Small intestine (tissue), 7 donors: ENCODE results near the gene KRT6C. TPM values are rescaled to one million over a fixed set of nuclear protein-coding genes. Genes with fewer than 3 reads are reported as not detected.

ENCODE experiments used
- DNase-seq, 2 donors: peaks; one replicate each; pipeline versions ENCODE4 v3.0.0 to v3.0.0-alpha.2; 2013
- FAIRE-seq: peaks from 2 replicates; lab custom pipeline; 2012; peaks lifted over from hg19 to GRCh38; lab: Jason Lieb, UNC
- H3K27ac ChIP-seq, 3 donors: one replicate each; pipeline ENCODE4 v1.5.1; 2013; ENCODE audit warnings: low read length in 2 of 3, mild to moderate bottlenecking in 2 of 3, control low read depth in 1 of 3, inconsistent platforms in 1 of 3, low read depth in 1 of 3, moderate library complexity in 1 of 3
- H3K27me3 ChIP-seq, 3 donors: one replicate each; pipeline ENCODE4 v1.6.1; 2013; ENCODE audit warnings: low read length in 3 of 3, inconsistent platforms in 1 of 3; ENCODE audit not compliant: control insufficient read depth in 3 of 3, insufficient read depth in 3 of 3
- H3K36me3 ChIP-seq, 3 donors: one replicate each; pipeline ENCODE4 v1.6.1; 2013; ENCODE audit warnings: low read length in 3 of 3, inconsistent platforms in 1 of 3, low read depth in 1 of 3, mild to moderate bottlenecking in 1 of 3, moderate library complexity in 1 of 3; ENCODE audit not compliant: control insufficient read depth in 3 of 3, insufficient read depth in 2 of 3
- H3K4me1 ChIP-seq, 3 donors: one replicate each; pipeline ENCODE4 v1.6.1; 2013; ENCODE audit warnings: low read length in 2 of 3, inconsistent platforms in 1 of 3, low read depth in 1 of 3, mild to moderate bottlenecking in 1 of 3, moderate library complexity in 1 of 3; ENCODE audit not compliant: control insufficient read depth in 3 of 3, insufficient read depth in 2 of 3
- H3K4me3 ChIP-seq, 3 donors: one replicate each; pipeline ENCODE4 v1.5.1; 2013; ENCODE audit warnings: low read length in 3 of 3, control low read depth in 1 of 3, inconsistent platforms in 1 of 3, low read depth in 1 of 3, mild to moderate bottlenecking in 1 of 3, moderate library complexity in 1 of 3
- H3K9me3 ChIP-seq, 2 donors: one replicate each; pipeline ENCODE4 v1.6.1; 2013; ENCODE audit warnings: low read depth in 1 of 2, low read length in 1 of 2; ENCODE audit not compliant: control insufficient read depth in 2 of 2, insufficient read depth in 1 of 2
- WGBS, 3 donors: extraction: QIAGEN DNeasy Blood & Tissue Kit; methylation state at CpG; one replicate each; pipeline ENCODE4 v1.1.7; 2013; 5-methylcytosine and 5-hydroxymethylcytosine counted together
- polyA plus RNA-seq, 4 donors: library from polyadenylated mRNA; stranded (reverse) in 3 of 4; unstranded in 1 of 4; fragments of 200-250 nt in 3 of 4; fragments of 120-200 nt in 1 of 4; gene quantifications; one replicate each; pipeline versions ENCODE4 v1.2.1 to v1.2.3, GENCODE V29; 2013
- donor health status: healthy with polysubstance abuse.
- donor health status: control.
- donor health status: control.
- donor health status: Bipolar disorder and iron deficiency.
- donor health status: healthy.

Gene KRT6C
- polyA plus RNA-seq, 4 donors: 0.03 TPM; not detected in 3

- H3K27ac ChIP-seq: no peak overlapping the region
- FAIRE-seq: no peak
- H3K4me3 ChIP-seq: no peak overlapping the region
Observed at GRCh38 chr12:52433501-52434080, 40.0 kb downstream of the KRT6C start.

GRCh38 chr12:52432559-52433207 is 40.9 kb downstream of the KRT6C start:
- H3K27ac ChIP-seq: no peak overlapping the region
- WGBS, 3 donors: 89 to 93% (median 93%) methylated on average over 6 of the region's 6 CpGs
- no peak overlapping the region for H3K4me3 ChIP-seq
- peaks cover 0 to 9% (median 5%) of the 10 kb centered on the region in 3 donors for H3K4me1 ChIP-seq
- peaks cover 0 to 14% (median 3%) of the 10 kb centered on the region in 3 donors for H3K27me3 ChIP-seq
- no peaks in the 10 kb centered on the region for H3K9me3 ChIP-seq
- no peaks in the 10 kb centered on the region for H3K36me3 ChIP-seq
- FAIRE-seq (no peak), DNase-seq (no peak)

More at GRCh38 chr12:52433501-52434080, 40.0 kb downstream of the KRT6C start:
- Histone ChIP-seq H3K27me3 (peaks cover 0 to 14% (median 3%) of the 10 kb centered on the region in 3 donors), H3K9me3 (no peaks in the 10 kb centered on the region), H3K36me3 (no peaks in the 10 kb centered on the region), H3K4me1 (peaks cover 0 to 9% (median 5%) of the 10 kb centered on the region in 3 donors)
- no peak for DNase-seq
- 91 to 94% (median 93%) methylated on average over 12 of the region's 12 CpGs for WGBS, 3 donors

GRCh38 chr12:52428121-52428520 is 45.5 kb downstream of the KRT6C start:
- no peaks in the 10 kb centered on the region for H3K4me1 ChIP-seq
- no peak overlapping the region for H3K27ac ChIP-seq
- no peaks in the 10 kb centered on the region for H3K36me3 ChIP-seq
- H3K27me3 ChIP-seq: peaks cover 0 to 14% (median 3%) of the 10 kb centered on the region in 3 donors
- no peak for DNase-seq
- WGBS, 3 donors: 70 to 83% (median 77%) methylated on average over 10 of the region's 10 CpGs
- no peak overlapping the region for H3K4me3 ChIP-seq
- no peak for FAIRE-seq
- no peaks in the 10 kb centered on the region for H3K9me3 ChIP-seq

GRCh38 chr12:52427083-52427482 is 46.5 kb downstream of the KRT6C start:
- WGBS, 3 donors: 27 to 63% (median 46%) methylated on average over 1 of the region's 1 CpG
- DNase-seq (no peak), FAIRE-seq (no peak)
- Histone ChIP-seq H3K9me3 (no peaks in the 10 kb centered on the region), H3K36me3 (no peaks in the 10 kb centered on the region), H3K27ac (no peak overlapping the region), H3K27me3 (peaks cover 0 to 14% (median 3%) of the 10 kb centered on the region in 3 donors), H3K4me3 (no peak overlapping the region), H3K4me1 (no peaks in the 10 kb centered on the region)

GRCh38 chr12:52426034-52426433 is 47.6 kb downstream of the KRT6C start:
- 85 to 96% (median 95%) methylated on average over 2 of the region's 2 CpGs for WGBS, 3 donors
- Histone ChIP-seq H3K27me3 (peaks cover 0 to 11% (median 0%) of the 10 kb centered on the region in 3 donors), H3K9me3 (no peaks in the 10 kb centered on the region), H3K27ac (no peak overlapping the region), H3K4me3 (no peak overlapping the region), H3K4me1 (no peaks in the 10 kb centered on the region), H3K36me3 (no peaks in the 10 kb centered on the region)
- DNase-seq: no peak
- FAIRE-seq: no peak

GRCh38 chr12:52425466-52425865 is 48.1 kb downstream of the KRT6C start:
- H3K9me3 ChIP-seq: no peaks in the 10 kb centered on the region
- peaks cover 0 to 9% (median 0%) of the 10 kb centered on the region in 3 donors for H3K27me3 ChIP-seq
- H3K36me3 ChIP-seq: no peaks in the 10 kb centered on the region
- 87 to 95% (median 89%) methylated on average over 5 of the region's 5 CpGs for WGBS, 3 donors
- no peak overlapping the region for H3K27ac ChIP-seq
- H3K4me3 ChIP-seq: no peak overlapping the region
- no peak for DNase-seq
- H3K4me1 ChIP-seq: no peaks in the 10 kb centered on the region
- no peak for FAIRE-seq

GRCh38 chr12:52423661-52424500 is 49.7 kb downstream of the KRT6C start:
- no peak for FAIRE-seq
- H3K27me3 ChIP-seq: peaks cover 0 to 4% (median 0%) of the 10 kb centered on the region in 3 donors
- no peaks in the 10 kb centered on the region for H3K4me1 ChIP-seq
- 65 to 72% (median 71%) methylated on average over 11 of the region's 11 CpGs for WGBS, 3 donors
- H3K27ac ChIP-seq: no peak overlapping the region
- DNase-seq: no peak
- no peaks in the 10 kb centered on the region for H3K36me3 ChIP-seq
- H3K4me3 ChIP-seq: no peak overlapping the region
- H3K9me3 ChIP-seq: no peaks in the 10 kb centered on the region

GRCh38 chr12:52423035-52423434 is 50.6 kb downstream of the KRT6C start:
- 61 to 86% (median 69%) methylated on average over 6 of the region's 6 CpGs for WGBS, 3 donors
- Histone ChIP-seq H3K27me3 (peaks cover 0 to 3% (median 0%) of the 10 kb centered on the region in 3 donors), H3K27ac (no peak overlapping the region), H3K36me3 (no peaks in the 10 kb centered on the region), H3K4me3 (no peak overlapping the region), H3K9me3 (no peaks in the 10 kb centered on the region), H3K4me1 (no peaks in the 10 kb centered on the region)
- DNase-seq: no peak
- FAIRE-seq: no peak
